ENCODE measurements around the gene CCDC57.
"Not testable (repeated sequence)": the region's sequence is repeated elsewhere in the genome, so short reads cannot be mapped to it uniquely, and the experiment has no call there.

Gene CCDC57, protein sequence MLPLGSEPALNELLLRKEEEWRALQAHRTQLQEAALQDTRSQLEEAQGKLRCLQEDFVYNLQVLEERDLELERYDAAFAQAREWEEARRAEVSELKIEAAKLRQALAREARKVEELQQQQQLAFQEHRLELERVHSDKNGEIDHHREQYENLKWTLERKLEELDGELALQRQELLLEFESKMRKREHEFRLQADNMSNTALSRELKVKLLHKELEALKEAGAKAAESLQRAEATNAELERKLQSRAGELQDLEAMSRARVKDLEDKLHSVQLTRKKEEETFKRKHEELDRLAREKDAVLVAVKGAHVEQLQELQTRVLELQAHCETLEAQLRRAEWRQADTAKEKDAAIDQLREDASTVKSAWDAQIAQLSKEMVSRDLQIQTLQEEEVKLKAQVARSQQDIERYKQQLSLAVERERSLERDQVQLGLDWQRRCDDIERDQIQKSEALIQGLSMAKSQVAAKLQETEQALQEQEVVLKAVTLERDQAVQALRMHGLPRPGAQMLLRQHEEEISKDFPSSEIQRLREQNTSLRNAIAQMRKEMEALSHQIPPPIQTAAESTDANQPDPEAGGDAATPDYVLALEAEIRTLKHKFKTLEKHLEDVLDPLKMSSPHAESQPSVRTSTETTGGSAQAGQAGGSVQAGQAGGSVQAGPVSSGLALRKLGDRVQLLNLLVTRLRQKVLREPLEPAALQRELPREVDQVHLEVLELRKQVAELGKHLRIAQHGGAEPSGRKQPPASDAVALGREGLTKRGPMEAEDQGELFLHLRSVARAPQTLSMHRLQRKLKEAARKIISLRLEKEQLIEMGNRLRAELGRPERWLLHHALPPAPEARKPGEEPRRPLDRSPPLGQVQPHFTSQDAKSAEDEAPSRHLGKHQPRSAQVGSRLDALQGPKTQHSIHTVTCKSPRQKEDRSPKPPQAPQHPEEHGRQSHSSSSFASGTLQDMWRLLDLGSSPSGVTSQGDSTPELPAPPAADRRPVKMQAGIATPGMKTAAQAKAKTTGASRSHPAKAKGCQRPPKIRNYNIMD
- total RNA-seq: 33.8 to 67.6 reads per million in 2 experiments

GRCh38 chr17:82212331-82213250 lies at the start of gene CCDC57:
CCDC57 (minus strand) TSS chr17:82212842; CDS start chr17:82201944, 10,898 bp downstream.
- DNase-seq (ENCODE audit: low read depth): no peak

DNA sequence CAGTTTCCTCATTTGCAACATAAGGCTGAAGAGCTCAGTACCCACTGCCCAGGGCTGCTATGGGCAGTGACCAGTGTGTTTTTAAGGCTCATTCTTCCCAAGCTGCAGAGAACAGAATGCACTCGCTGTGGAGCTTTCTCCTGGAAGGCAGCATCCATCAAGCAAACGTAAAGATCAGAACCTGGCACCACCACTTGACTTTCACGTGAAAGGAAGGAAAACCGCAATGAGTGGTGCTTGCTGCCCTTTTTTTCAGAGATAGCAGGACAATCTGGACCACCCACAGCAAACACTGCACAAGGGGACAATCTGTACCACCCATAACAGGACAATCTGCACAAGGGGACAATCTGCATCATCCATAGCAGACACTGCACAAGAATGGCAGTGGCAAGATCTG lies 49.7 kb upstream of the CCDC57 start:
- DNase-seq (ENCODE audit: low read depth): no peak

GRCh38 chr17:82259972-82260961 lies 47.6 kb upstream of the CCDC57 start:
- not testable (repeated sequence) for DNase-seq (ENCODE audit: low read depth)

DNA sequence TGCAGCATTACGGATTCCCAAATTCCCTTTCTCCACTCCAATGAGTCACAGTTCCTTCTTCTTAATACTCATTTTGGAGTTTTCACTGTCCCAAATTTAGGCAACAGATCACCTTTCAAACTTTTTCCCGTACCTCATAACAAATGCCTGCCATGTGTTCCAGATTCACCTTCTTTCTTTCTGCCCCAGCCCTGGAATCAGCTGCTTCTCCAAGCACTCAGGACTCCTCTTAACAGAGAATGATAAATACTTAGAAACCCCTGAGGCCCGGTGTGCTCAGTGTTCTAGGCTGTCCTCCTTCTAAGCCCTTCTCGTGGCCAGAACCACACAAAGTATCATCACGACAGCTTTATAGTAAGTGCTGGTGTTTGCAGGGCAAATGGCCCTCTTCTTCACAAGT lies 45.9 kb upstream of the CCDC57 start:
- no peak for DNase-seq (ENCODE audit: low read depth)

DNA sequence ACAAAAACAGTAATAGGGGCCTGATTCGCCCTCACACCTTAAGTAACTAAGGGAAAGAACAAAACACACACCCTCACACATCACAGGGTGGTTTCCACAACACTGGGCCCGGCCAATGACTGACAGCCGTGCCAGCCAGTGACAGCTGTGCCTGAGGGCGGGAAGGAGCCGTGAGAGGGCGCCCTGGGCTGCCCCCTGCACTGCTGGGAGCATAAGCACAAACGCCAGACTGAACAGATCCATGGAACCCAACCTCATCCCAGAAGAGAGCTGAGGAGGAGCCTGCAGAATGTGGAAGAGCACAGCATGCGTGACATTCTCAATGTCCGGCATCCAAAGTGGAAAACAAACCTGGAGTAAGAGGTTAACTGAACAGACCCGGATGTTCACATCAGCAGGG lies 44.8 kb upstream of the CCDC57 start:
- DNase-seq (ENCODE audit: low read depth): peak; percentile 42

DNA sequence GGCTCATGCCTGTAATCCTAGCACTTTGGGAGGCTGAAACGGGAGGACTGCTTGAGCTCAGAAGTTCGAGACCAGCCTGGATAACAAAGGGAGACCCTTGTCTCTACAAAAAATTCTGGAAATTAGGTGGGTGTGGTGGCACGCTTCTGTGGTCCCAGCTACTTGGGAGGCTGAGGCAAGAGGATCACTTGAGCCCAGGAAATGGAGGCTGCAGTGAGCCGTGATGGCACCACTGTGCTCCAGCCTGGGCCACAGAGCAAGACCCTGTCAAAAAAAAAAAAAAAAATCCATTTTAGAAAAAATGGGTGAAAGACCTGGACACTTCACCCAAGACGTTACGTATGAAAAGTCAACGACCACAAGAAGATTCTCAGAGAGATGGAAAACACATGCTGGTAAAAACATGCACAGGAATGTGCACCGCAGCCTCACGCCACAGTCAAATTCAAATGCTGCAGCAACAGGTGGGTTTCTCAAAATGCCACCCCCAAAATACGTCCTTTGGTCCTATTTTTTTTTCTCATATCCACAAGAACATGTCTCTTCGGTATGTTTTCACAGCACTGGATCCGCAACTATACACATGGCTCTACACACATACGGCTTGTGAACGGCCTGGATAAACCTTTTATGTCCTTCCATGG lies 43.7 kb upstream of the CCDC57 start:
- no peak for DNase-seq (ENCODE audit: low read depth)

DNA sequence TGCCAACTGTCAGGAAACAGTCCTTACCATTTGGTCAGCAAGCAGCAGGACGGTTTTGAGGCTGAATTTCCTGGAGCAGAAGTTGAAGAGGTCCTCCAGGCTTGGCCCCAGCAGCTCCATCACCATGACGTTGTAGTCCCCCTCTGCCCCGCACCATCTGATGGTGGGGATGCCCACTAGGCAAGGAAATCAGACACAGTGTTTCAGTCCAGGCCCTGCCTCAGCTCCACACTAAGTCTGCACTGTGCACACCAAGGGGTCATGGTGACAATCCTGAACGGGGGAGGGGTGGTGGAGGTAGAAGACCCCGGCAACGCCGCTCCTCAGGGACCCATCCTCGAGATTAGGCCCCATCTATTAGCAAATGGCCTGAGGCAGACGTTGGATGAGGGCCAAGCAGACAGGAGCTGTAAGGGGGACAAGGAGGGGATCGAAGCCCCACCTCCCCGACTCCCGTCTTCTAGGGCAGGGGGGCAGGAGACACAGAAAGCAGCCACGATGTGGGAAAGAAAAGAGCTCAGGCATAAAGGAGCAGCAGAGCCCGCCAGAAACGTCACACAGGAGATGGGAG lies 42.8 kb upstream of the CCDC57 start:
- no peak for DNase-seq (ENCODE audit: low read depth)

DNA sequence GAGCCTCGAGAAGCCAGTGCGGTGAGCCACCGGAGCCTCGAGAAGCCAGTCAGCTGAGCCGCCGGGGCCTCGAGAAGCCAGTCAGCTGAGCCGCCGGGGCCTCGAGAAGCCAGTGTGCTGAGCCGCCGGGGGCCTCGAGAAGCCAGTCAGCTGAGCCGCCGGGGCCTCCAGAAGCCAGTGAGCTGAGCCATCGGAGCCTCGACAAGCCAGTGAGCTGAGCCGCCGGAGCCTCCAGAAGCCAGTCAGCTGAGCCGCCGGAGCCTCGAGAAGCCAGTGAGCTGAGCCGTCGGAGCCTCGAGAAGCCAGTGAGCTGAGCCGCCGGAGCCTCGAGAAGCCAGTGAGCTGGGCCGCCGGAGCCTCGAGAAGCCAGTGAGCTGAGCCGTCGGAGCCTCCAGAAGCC lies 42.1 kb upstream of the CCDC57 start:
- not testable (repeated sequence) for DNase-seq (ENCODE audit: low read depth)

GRCh38 chr17:82254096-82254495 lies 41.5 kb upstream of the CCDC57 start:
- not testable (repeated sequence) for DNase-seq (ENCODE audit: low read depth)

DNA sequence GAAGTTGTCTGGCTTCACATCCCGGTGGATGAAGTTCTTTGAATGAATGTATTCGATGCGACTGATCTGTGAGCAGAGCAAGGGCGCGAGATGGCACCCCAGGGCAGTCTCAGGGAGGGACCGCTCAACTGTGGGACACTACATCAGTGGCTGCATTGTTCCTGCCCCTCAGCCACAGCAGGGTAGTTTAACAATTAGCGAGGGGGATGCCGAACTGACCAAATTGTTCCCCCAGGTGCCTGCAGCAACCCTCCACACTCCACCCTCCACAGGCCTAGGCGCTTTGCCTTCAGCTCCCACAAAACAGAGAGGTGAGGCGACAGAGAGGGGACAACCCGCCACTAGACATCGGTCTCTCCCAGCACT lies 40.5 kb upstream of the CCDC57 start:
- DNase-seq (ENCODE audit: low read depth): no peak

DNA sequence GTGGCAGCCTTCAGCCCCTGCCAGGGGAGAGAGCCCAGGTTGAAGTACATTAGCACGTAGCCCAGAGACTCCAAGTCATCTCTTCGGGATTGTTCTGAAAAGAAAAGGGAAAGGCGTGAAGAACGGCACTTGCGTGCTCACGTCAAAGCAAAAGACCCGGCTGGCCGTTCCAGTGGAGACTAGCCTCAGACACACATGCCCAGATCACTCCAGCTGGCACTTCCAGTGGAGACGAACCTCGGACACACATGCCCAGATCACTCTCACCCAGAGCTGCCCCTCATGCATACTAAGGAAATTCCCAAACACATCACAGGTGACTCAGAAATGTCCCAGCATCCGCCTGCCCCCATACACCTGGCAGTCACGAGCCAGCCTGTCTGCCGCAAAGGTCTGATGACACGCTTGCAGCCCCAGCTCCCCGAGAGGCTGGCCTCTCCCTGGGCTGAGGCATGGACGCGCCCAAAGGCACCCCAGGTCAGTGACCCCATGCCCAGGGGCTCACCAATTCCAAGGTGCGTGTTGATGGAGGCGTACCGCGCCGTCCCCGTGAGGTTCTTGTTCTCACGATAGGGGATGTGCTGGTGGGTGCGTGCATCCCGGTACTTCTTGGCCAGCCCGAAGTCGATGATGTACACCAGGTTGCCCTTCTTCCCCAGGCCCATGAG lies 40.0 kb upstream of the CCDC57 start:
- no peak for DNase-seq (ENCODE audit: low read depth)

DNA sequence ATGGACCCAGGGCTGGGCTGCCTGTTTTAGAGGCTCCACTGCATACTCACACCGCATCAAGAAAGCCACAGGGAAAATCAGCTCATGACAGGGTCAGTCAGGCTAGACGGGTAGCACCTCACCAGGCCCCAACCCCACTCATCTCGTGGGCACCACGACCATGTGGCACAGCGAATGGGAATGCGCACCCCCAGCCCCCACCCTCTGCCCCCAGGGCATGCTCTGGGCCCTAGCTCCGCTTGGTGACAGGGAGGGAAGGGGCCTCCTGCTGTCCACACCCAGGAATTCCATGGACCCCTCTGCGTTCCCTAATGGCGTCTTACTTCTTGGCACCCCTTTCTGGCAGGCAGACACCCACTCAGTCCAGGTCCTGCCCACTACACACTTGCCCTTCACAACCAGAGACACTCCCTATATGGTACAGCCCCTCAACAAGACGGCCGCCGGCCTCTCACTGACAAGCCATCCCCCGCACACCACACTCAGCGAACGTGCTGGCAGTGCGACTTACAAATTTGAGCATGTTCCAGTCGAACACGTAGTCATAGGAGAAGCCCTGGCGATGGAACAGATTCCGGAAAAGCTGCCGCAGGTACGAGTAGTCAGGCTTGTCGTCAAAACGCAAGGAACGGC lies 38.3 kb upstream of the CCDC57 start:
- DNase-seq (ENCODE audit: low read depth): no peak

GRCh38 chr17:82249896-82250581 lies 37.4 kb upstream of the CCDC57 start:
- DNase-seq (ENCODE audit: low read depth): no peak

DNA sequence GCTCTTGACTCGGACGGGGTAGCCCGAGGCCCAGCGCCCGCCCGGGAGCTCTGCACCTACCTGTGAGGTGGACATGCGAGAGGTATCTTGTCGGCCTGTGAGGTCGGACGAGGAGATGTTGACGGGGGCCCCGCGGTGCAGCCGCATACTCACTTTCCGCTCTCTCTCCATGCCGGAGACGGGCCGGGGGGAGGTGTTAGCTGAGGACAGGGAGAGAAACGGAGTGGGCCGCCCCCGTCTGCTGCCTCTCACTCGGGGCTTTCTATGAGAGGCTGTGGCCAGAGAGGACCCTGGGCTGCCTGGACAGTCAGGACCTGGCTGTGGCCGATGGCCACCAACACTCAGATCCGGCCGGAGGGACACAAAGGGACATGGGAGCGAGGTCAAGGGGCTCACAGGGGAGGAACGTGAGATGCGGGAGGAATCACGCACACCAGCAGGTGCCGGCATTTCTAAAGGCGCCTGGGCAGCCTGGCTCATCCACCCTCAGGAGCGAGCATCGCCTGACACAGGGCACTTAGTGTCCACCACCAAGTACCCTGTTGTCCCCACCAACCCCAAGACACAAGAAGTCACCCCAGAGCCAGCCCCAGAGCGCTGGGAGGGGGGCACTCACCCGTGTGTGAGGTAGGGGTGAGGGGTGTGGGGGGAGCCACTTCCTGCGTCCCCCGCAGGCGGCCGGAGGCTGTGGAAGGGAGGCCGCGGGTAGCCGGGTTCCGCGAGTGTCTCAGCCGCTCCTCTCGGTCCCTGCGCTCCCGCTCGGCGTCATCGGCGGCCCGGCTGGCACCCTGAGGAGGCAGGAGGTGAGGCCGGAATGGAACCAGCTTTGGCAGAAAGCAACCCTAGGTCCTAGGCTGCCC lies 36.4 kb upstream of the CCDC57 start:
- no peak for DNase-seq (ENCODE audit: low read depth)

GRCh38 chr17:82247856-82248671 lies 35.4 kb upstream of the CCDC57 start:
- no peak for DNase-seq (ENCODE audit: low read depth)

Measured in T follicular helper cell (primary cell).